K562 (cell line): ENCODE data around the gene BICD1. TPM values are rescaled to one million over a fixed set of nuclear protein-coding genes. Genes with fewer than 3 reads are reported as not detected.
A peak's percentile ranks its signal among the peaks of the same experiment; 100 is the strongest.

Experiments used
- MTA3 ChIP-seq: fragments of 450-650 bp; formaldehyde crosslinking; IDR thresholded peaks from 2 replicates; pipeline ENCODE4 v1.6.1; 2017; ENCODE audit warnings: mild to moderate bottlenecking, borderline replicate concordance
- PCBP1 ChIP-seq: fragments of 200-400 bp; formaldehyde crosslinking; IDR thresholded peaks from 2 replicates; pipeline ENCODE4 v1.6.1; 2018; ENCODE audit warnings: mild to moderate bottlenecking, low read depth, low read length; ENCODE audit not compliant: poor library complexity, severe bottlenecking
- PCBP2 ChIP-seq: fragments of 200-400 bp; formaldehyde crosslinking; IDR thresholded peaks from 2 replicates; pipeline ENCODE4 v1.6.1; 2018; ENCODE audit warnings: low read length, low read depth, mild to moderate bottlenecking, moderate library complexity; ENCODE audit not compliant: poor library complexity, severe bottlenecking
- PHF8 ChIP-seq: fragments of 200-600 bp; sonication (generic); IDR thresholded peaks from 2 replicates; pipeline ENCODE4 v1.6.1; 2012; ENCODE audit warnings: mixed run types, mild to moderate bottlenecking, inconsistent platforms, low read length, moderate library complexity, borderline replicate concordance
- RFX5 ChIP-seq: IDR thresholded peaks from 2 replicates; pipeline ENCODE4 v1.6.1; 2011; ENCODE audit warnings: low read depth, mild to moderate bottlenecking, improper control_type of control experiment, low read length
- SIN3B ChIP-seq: fragments of 450-650 bp; IDR thresholded peaks from 2 replicates; pipeline ENCODE4 v1.6.1; 2017; ENCODE audit warnings: low read depth, mild to moderate bottlenecking, moderate library complexity
- ZNF311 ChIP-seq: fragments of 250-450 bp; sonication (Bioruptor Pico); IDR thresholded peaks from 2 replicates; pipeline ENCODE4 v1.4.0; 2020; ENCODE audit warnings: mild to moderate bottlenecking, moderate library complexity
- polyA plus RNA-seq, 8 experiments: library from polyadenylated mRNA; depleted of rRNA in 4 of 8; stranded (reverse) in 5 of 8; unstranded in 3 of 8; fragments of >200 nt; fragmentation: Nextera tagmentation in 2 of 8; fragmentation: Illumina TruSeq in 1 of 8; extraction: Ambion mirVana in 2 of 8; extraction: Trizol in 1 of 8; gene quantifications; 2 replicates each; pipeline versions ENCODE4 v1.2.1 to v1.2.3, GENCODE V29; 2011 to 2014; ENCODE audit warnings: inconsistent platforms in 1 of 8, missing spikeins in 1 of 8
- total RNA-seq, 7 experiments: library from RNA; depleted of rRNA in 6 of 7; stranded (reverse); fragments of >200 nt in 6 of 7; fragmentation: Illumina TruSeq in 2 of 7; extraction: Trizol in 2 of 7; gene quantifications; 2 replicates each; pipeline versions ENCODE4 v1.2.1 to v1.2.3, GENCODE V29; 2011 to 2021; ENCODE audit warnings: low replicate concordance in 1 of 7
- TF ChIP-seq, protein P1 (sequence below), 2 experiments: IDR thresholded peaks; 2 replicates each; pipeline ENCODE4 v1.6.1; 2011; ENCODE audit warnings: borderline replicate concordance in 1 of 2, control low read depth in 1 of 2, low read depth in 1 of 2, low read length in 1 of 2, mild to moderate bottlenecking in 1 of 2, mixed read lengths in 1 of 2, moderate library complexity in 1 of 2; ENCODE audit not compliant: insufficient read depth in 1 of 2, insufficient read length in 1 of 2, poor library complexity in 1 of 2, severe bottlenecking in 1 of 2; ENCODE audit errors: extremely low read depth in 1 of 2
- TF ChIP-seq, protein P2 (sequence below): fragments of 250-450 bp; sonication (Bioruptor Pico); IDR thresholded peaks from 2 replicates; pipeline ENCODE4 v1.4.0; 2020
- TF ChIP-seq, protein P3 (sequence below): sonication (generic); formaldehyde crosslinking; IDR thresholded peaks from 2 replicates; pipeline ENCODE4 v1.8.0; 2022; ENCODE audit warnings: missing genetic modification reagents, mild to moderate bottlenecking, moderate library complexity, borderline replicate concordance

The BICD1 gene
- total and polyA plus RNA-seq, 9 of the 15 experiments (the other 6 are each of a cell fraction or from before 2014, with no cell fraction given), result 3.5 to 21.1 (median 12.5) TPM

DNA sequence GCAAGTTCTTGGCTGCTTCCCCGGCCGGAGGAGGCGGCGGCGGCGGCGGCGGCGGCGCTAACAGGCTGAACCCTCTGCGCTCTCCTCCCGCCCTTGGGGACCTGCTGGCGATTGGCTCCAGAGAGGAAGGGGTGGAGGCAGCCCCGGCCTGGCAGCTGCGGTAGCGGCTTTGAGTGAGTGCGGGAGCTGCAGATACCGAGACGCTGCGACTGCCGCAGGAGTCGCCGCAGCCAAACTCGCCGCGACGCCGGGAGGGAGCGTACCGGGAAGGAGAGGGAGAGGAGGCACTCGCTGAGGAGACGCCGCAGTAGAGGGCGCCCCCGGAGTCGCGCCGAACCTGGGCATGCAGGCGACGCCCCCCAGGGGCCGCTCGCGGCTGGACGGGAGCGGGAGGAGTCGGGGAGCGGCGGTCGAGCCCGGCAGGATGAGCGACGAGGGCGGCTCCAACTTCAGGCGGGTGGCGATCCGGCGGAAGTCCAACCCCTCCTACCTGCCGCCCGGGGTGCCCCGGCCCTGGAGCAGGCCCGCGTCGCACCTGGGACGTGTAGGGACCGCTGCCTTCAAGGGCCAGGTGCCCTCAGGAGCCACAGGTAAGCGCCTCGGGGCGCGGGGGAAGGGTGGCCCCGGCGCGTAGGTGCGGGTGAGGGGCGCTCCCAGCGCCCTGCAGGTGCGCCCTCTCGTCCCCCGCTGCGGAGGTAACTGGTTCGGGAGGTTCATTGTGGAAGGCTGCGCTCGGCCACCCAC, 292.9 kb downstream of the BICD1 start, which contains the start of gene FGD4 (continued):
- TF ChIP-seq ZNF311 (CRISPR knock-in tag) (no peak), SIN3B (0 out of 2 replicates have a peak, but pooled peaks have one; percentile 10), PHF8 (peak; percentile 38; the same call in 1 of the 2 replicates), MTA3 (peak; percentile 75; the same call in 1 of the 2 replicates), PCBP1 (peak; percentile 69), RFX5 (no peak), PCBP2 (no peak)
- TF ChIP-seq, protein P1, sequence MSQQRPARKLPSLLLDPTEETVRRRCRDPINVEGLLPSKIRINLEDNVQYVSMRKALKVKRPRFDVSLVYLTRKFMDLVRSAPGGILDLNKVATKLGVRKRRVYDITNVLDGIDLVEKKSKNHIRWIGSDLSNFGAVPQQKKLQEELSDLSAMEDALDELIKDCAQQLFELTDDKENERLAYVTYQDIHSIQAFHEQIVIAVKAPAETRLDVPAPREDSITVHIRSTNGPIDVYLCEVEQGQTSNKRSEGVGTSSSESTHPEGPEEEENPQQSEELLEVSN (IDR thresholded peaks at IDR 0.05; ENCODE audit: borderline replicate concordance in 1 of 2, extremely low read depth in 1 of 2, insufficient read depth in 1 of 2, insufficient read length in 1 of 2, low read depth in 1 of 2, low read length in 1 of 2, poor library complexity in 1 of 2, severe bottlenecking in 1 of 2), result peak in 1 of 2 experiments; percentile 69
- TF ChIP-seq, protein P2, sequence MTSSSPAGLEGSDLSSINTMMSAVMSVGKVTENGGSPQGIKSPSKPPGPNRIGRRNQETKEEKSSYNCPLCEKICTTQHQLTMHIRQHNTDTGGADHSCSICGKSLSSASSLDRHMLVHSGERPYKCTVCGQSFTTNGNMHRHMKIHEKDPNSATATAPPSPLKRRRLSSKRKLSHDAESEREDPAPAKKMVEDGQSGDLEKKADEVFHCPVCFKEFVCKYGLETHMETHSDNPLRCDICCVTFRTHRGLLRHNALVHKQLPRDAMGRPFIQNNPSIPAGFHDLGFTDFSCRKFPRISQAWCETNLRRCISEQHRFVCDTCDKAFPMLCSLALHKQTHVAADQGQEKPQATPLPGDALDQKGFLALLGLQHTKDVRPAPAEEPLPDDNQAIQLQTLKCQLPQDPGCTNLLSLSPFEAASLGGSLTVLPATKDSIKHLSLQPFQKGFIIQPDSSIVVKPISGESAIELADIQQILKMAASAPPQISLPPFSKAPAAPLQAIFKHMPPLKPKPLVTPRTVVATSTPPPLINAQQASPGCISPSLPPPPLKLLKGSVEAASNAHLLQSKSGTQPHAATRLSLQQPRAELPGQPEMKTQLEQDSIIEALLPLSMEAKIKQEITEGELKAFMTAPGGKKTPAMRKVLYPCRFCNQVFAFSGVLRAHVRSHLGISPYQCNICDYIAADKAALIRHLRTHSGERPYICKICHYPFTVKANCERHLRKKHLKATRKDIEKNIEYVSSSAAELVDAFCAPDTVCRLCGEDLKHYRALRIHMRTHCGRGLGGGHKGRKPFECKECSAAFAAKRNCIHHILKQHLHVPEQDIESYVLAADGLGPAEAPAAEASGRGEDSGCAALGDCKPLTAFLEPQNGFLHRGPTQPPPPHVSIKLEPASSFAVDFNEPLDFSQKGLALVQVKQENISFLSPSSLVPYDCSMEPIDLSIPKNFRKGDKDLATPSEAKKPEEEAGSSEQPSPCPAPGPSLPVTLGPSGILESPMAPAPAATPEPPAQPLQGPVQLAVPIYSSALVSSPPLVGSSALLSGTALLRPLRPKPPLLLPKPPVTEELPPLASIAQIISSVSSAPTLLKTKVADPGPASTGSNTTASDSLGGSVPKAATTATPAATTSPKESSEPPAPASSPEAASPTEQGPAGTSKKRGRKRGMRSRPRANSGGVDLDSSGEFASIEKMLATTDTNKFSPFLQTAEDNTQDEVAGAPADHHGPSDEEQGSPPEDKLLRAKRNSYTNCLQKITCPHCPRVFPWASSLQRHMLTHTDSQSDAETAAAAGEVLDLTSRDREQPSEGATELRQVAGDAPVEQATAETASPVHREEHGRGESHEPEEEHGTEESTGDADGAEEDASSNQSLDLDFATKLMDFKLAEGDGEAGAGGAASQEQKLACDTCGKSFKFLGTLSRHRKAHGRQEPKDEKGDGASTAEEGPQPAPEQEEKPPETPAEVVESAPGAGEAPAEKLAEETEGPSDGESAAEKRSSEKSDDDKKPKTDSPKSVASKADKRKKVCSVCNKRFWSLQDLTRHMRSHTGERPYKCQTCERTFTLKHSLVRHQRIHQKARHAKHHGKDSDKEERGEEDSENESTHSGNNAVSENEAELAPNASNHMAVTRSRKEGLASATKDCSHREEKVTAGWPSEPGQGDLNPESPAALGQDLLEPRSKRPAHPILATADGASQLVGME (CRISPR knock-in tag), result no peak
- TF ChIP-seq, protein P3, sequence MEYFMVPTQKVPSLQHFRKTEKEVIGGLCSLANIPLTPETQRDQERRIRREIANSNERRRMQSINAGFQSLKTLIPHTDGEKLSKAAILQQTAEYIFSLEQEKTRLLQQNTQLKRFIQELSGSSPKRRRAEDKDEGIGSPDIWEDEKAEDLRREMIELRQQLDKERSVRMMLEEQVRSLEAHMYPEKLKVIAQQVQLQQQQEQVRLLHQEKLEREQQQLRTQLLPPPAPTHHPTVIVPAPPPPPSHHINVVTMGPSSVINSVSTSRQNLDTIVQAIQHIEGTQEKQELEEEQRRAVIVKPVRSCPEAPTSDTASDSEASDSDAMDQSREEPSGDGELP (CRISPR knock-in tag), result peak; percentile 70
